Right ventricle myocardium superior (tissue), 1 donor: ENCODE data around the gene F2R. TPM values are rescaled to one million over a fixed set of nuclear protein-coding genes. Genes with fewer than 3 reads are reported as not detected.
"Not testable (repeated sequence)": the region's sequence is repeated elsewhere in the genome, so short reads cannot be mapped to it uniquely, and the experiment has no call there.

Source experiments
- ATAC-seq: fragments of 200-7000 bp; cut with Tn5 transposase; one replicate; pipeline ENCODE4 v1.9.1; 2020; ENCODE audit warnings: mild to moderate bottlenecking; ENCODE audit not compliant: poor library complexity
- DNase-seq: peaks from one replicate; pipeline ENCODE4 v3.0.0-alpha.2; 2020
- intact Hi-C: fragments of 100-400 bp; cut with DNase I; formaldehyde crosslinking; loops from one replicate; pipeline ENCODE4 v1.11.2; 2022
- total RNA-seq: library from RNA; stranded (reverse); fragmentation: NEBNext Ultra II Directional; extraction: Animal tissue kit (Norgen Biotek cat#: 25700); gene quantifications from one replicate; pipeline ENCODE4 v1.2.1, GENCODE V29; 2021
- donor health status: DM: no; HTN: yes; CAD: no; lungs with severe emphysema.

The F2R gene
- total RNA-seq, 1 donor from 2014 or later: 5.3 TPM

DNA sequence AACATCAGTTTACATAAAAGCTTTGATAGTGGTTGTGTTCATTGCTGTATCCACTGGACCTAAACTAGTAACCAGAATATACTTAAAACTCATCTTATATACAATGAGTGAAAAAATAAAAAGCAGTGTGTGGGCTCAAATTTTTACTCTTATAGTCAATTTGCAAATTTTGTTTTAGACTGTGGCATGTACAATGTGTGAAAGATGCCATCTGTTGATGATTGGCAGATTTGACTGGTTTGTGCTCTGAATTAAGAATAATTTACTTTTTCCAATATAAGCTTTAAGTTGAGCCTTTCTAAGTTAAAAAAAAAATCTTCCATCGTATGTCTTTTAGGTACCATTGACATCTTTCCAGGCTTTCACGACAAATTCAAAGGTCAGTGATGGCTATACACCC is 60.5 kb downstream of the F2R start:
- intact Hi-C loops: no loop called here
- ATAC-seq: no peak

DNA sequence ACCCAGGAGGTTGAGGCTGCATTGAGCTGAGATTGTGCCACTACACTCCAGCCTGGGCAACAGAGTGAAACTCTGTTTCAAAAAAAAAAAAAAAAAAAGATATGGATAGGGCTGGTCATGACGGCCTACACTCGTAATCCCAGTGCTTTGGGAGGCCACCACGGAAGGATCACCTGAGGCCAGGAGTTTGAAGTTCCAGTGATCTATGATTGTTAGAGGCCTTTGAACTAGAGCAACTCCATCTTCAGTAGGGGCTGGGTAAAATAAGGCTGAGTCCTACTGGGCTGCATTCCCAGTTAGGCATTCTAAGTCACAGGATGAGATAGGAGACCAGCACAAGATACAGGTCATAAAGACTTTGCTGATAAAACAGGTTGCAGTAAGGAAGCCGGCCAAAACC is 64.7 kb downstream of the F2R start:
- ATAC-seq, DNase-seq, intact Hi-C loops: not testable (repeated sequence)

More for the DNA sequence above, 60.5 kb downstream of the F2R start:
- DNase-seq: no peak

DNA sequence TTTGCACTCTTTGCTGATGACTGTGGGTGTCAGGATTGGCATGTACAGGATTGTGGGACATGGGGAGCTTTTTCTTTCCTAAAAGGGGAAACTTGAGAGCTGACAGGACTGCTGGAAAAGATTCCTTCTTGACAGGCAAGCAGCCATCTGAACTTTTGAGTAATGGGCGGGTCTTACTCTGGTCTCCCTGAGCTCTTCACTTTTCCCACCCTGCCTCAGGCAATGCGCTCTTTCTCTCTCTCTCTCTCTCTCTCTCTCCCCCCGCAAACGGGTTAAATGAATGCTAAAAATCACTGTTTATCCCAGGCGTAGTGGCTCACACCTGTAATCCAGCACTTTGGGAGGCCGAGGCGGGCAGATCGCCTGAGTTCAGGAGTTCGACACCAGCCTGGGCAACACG is 65.8 kb downstream of the F2R start:
- intact Hi-C loops: no loop called here

DNA sequence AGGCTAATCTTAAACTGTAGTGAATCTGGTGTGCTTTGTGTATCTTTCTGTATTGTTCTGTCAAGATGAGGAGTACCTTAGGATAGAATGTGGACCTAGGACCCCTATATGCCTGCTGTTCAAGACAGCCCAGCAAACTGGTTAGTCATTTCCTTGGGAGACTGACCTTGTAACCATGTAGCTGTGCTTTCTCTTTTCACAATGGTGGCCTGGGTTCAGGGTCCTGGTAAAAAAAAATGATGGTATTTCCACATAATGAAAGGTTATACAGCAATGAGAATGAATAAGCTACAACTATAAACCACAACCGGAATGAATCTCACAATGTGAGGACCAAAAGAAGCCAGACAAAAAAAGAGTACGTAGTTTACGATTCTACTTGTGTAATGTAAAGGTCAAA is 66.5 kb downstream of the F2R start:
- intact Hi-C loops: no loop called here
- DNase-seq: no peak
- ATAC-seq: no peak

More for the DNA sequence above, 65.8 kb downstream of the F2R start:
- no peak for ATAC-seq
- DNase-seq: no peak

Other genes starting within 250 kb of the F2R start
- 0.13 TPM for gene F2RL2, start 92.7 kb upstream of the F2R start, total RNA-seq
- gene F2RL1, start 102.9 kb downstream of the F2R start, total RNA-seq: 0.62 TPM
- gene S100Z, start 133.9 kb downstream of the F2R start, total RNA-seq: not detected
- 0.27 TPM for gene CRHBP, start 236.9 kb downstream of the F2R start, total RNA-seq